Measurements from ENCODE around the gene PPM1H.

The PPM1H gene

GRCh38 chr12:62873116-62873825, 61.7 kb downstream of the PPM1H start:
- peak; percentile 77 for DNase-seq (ENCODE audit: low spot score)

DNA sequence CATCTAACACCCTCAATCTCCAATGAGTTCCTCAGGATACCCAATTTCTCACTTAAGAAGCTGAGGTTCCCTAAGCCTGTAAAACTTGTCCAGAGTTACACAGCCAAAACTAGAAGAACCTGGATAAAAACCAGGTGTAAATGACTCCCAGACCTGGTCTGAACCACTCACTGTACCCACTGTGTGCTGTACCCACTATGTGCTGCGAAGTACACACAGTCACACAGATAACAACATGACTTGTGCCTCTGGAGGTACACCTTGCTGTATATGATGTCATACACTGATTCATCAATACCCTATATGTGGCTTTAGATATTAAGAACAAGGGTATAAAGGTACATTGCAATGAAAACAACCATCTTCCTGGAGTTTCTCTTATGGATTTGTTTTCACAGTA, 66.1 kb downstream of the PPM1H start:
- no peak for DNase-seq (ENCODE audit: low spot score)

DNA sequence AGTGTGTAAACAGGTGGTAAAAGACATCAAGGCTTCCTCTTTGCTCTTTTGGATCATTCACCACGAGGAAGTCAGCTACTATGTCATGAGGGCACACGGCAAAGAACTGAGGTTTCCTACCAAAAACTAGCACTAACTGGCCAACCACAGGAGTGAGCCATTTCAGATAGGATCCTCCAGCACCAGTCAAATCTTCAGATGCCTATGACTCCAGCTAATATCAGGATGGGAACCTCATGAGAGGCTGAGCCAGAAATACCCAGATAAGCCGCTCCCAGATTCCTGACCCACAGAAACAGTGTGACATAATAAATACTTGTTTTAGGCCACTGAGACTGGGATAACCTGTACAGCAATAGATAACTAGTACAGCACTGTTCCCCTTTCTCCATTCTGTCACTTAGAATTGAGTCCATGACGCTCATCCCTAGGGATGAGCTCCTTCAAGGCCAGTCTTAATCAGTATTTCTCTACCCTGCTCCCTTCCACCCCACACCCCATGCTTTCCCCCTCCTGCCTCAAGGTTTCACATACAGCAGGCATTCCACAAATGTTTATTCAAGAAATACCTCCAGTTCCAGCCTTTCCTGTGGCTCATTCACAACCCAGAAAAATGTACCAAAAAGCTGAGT, 68.4 kb downstream of the PPM1H start:
- DNase-seq (ENCODE audit: low spot score) = peak; percentile 77

GRCh38 chr12:62865937-62866336, 69.0 kb downstream of the PPM1H start:
- peak; percentile 46 for DNase-seq (ENCODE audit: low spot score)

- DNase-seq (ENCODE audit: low spot score) = no peak
These were observed 69.9 kb downstream of the PPM1H start for GRCh38 chr12:62865065-62865464.

DNA sequence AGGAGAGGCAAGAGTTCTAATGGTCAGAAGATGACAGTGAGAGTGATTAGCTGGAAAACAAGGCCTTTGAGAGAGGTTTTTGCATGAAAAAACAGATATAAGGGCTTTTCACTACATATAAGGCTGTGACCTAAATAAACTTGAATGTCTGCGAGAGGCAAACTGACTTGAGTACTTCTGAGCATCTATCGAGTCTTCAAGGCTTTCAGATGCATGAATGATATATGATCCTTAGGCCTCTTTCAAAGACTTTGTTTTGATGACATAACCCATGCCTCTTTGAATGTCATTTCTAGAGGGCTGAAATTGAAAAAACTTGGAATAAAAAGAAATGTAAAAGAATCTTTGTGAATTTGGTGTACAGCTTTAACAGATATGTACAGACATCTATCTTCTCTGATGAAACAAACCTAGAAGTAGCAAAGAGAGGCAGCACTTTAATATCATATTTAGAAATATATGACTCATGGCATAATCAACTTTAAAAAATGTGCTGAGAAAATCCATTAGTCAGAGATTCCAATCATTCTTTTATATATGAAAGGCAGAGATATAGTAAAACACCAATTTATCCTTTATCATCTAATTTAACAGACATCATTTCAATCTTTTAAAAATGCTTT, 72.6 kb downstream of the PPM1H start:
- DNase-seq (ENCODE audit: low spot score) = peak; percentile 45

GRCh38 chr12:62861586-62861985, 73.4 kb downstream of the PPM1H start:
- DNase-seq (ENCODE audit: low spot score) = no peak

DNA sequence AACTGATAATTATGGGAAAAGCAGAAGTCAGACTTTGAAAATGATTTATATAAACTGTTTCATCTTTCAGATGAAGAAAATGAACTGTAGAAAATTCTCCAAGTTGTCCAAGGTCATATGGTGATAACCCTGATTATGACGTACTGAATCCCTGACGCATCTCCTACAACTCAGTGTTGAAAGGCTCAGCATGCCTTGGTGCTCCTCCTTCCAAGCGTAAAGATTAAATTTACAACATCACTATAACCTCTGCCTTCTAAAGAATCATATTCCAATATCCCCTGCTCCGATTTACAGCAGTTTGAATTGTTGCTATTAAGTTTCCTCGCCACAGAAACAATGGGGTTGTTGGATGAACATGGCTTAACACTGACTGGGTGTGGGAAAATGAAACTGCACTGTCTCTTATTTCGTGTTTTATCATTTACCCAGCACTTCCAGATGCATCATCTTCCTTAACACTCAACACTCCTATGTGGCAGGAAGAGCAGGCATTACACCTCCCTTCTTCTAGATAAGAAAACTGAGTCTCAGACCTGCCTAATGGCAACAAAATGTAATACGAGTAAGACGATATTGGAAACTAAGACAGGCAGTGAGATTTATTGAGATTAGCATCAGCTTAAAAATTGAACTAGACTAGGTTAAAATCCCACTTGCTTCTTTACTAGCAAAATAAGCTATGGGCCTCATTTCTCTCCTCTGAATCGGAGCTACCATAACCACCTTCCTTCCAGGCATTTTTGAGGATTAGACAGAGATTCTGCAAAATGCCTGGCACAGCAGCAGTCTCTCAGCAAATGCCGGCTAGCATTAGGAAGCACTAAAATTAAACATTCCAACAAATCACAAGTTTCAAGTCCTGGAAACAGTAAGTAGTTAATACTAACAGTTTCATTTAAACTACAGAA, 74.2 kb downstream of the PPM1H start:
- no peak for DNase-seq (ENCODE audit: low spot score)

DNA sequence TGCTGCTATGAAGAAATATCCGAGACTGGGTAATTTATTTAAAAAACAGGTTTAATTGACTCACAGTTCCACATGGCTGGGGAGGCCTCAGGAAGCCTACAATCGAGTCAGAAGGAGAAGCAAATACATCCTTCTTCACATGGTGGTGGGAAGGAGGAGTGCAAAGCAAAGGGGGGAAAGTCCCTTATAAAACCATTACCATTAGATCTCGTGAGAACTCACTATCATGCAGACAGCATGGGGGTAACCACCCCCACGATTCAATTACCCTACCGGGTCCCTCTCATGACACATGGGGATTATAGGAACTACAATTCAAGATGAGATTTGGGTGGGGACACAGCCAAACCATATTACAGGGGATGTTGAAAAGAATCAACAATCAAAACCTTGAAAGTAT, 74.9 kb downstream of the PPM1H start:
- DNase-seq (ENCODE audit: low spot score) = no peak

GRCh38 chr12:62859321-62859737, 75.6 kb downstream of the PPM1H start:
- no peak for DNase-seq (ENCODE audit: low spot score)

GRCh38 chr12:62856454-62856853, 78.5 kb downstream of the PPM1H start:
- no peak for DNase-seq (ENCODE audit: low spot score)

- no peak for DNase-seq (ENCODE audit: low spot score)
These were observed 80.9 kb downstream of the PPM1H start for GRCh38 chr12:62854024-62854423.

GRCh38 chr12:62849398-62849797, 85.6 kb downstream of the PPM1H start:
- DNase-seq (ENCODE audit: low spot score) = no peak

GRCh38 chr12:62848418-62848817, 86.5 kb downstream of the PPM1H start:
- DNase-seq (ENCODE audit: low spot score) = no peak

- no peak for DNase-seq (ENCODE audit: low spot score)
These were observed 87.2 kb downstream of the PPM1H start for GRCh38 chr12:62847709-62848108.

- DNase-seq (ENCODE audit: low spot score) = no peak
These were observed 88.5 kb downstream of the PPM1H start for GRCh38 chr12:62846491-62846890.

GRCh38 chr12:62844915-62845314, 90.0 kb downstream of the PPM1H start:
- DNase-seq (ENCODE audit: low spot score) = no peak

GRCh38 chr12:62843716-62844115, 91.2 kb downstream of the PPM1H start:
- DNase-seq (ENCODE audit: low spot score) = no peak

DNA sequence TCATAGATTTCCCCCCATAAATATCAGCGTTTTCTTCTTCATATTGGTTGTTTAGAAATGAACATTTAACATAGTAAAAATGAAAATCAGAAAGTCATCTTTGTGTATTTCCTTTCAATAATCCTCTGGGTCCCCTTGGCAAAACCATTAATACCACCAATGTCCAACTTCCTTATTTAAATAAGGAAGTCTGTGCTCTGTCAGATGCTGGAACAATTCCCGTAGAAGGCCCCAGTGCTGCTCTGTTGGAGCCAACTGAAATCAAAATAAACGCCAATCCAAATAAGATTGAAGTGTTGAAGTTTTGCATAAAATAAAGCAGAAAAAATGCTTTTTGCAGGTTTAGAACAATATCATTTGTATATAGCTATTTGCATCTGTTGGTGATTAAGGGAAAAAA, 93.1 kb downstream of the PPM1H start:
- DNase-seq (ENCODE audit: low spot score) = no peak

- no peak for DNase-seq (ENCODE audit: low spot score)
These were observed 94.1 kb downstream of the PPM1H start for GRCh38 chr12:62840806-62841205.

GRCh38 chr12:62839869-62840660, 94.9 kb downstream of the PPM1H start:
- no peak for DNase-seq (ENCODE audit: low spot score)
